Activated B cell treated with CpG ODN at 0.5 μM for 24 hours (primary cell): Measurements from ENCODE around the gene ABCA1. TPM values are rescaled to one million over a fixed set of nuclear protein-coding genes. Genes with fewer than 3 reads are reported as not detected.

Experiments
- ATAC-seq: fragments of 200-7000 bp; cut with Tn5 transposase; one replicate; pipeline ENCODE4 v1.10.0; 2021; ENCODE audit warnings: low read depth, mild to moderate bottlenecking, moderate library complexity
- CTCF ChIA-PET: fragments of 350-600 bp; sonication (Branson Sonifier 250); formaldehyde crosslinking; loops from one replicate; lab custom pipeline; 2021; ENCODE audit warnings: antibody characterized with exemption; lab: Charles Lee
- POLR2A ChIA-PET: fragments of 350-600 bp; sonication (Branson Sonifier 250); formaldehyde crosslinking; loops from one replicate; lab custom pipeline; 2021; ENCODE audit warnings: antibody characterized with exemption; lab: Charles Lee
- DNase-seq: peaks from one replicate; pipeline ENCODE4 v3.0.0; 2022
- H3K27ac Mint-ChIP-seq: one replicate; pipeline ENCODE4 v1.8.0; 2020; ENCODE audit warnings: mixed read lengths
- H3K27me3 Mint-ChIP-seq: one replicate; pipeline ENCODE4 v1.8.0; 2021; ENCODE audit warnings: mixed read lengths
- H3K36me3 Mint-ChIP-seq: one replicate; pipeline ENCODE4 v1.8.0; 2021; ENCODE audit warnings: low read depth, mixed read lengths
- H3K4me1 Mint-ChIP-seq: one replicate; pipeline ENCODE4 v1.8.0; 2021; ENCODE audit warnings: mixed read lengths
- H3K4me3 Mint-ChIP-seq: one replicate; pipeline ENCODE4 v1.8.0; 2020; ENCODE audit warnings: mild to moderate bottlenecking, mixed read lengths
- H3K9me3 Mint-ChIP-seq: one replicate; pipeline ENCODE4 v1.8.0; 2020; ENCODE audit warnings: mixed read lengths
- intact Hi-C: fragments of 100-400 bp; cut with micrococcal nuclease; formaldehyde crosslinking; loops from one replicate; pipeline ENCODE4 v1.15.1; 2024
- total RNA-seq: library from RNA; stranded (reverse); gene quantifications from 2 replicates; pipeline ENCODE4 v1.2.3, GENCODE V29; 2022
- TF ChIP-seq, protein P1 (sequence below): fragments of 200-600 bp; IDR thresholded peaks from one replicate; pipeline ENCODE4 v1.8.0; 2022; ENCODE audit warnings: antibody characterized with exemption, mild to moderate bottlenecking

ABCA1 gene
- total RNA-seq, 1 donor from 2014 or later = 2.3 TPM

- POLR2A ChIA-PET = interaction anchor here (3.6 to 7.0 kb wide), 2 partner anchors 13 to 18 kb away, joined by 29 to 83 read pairs; partner anchors contain the start of gene NIPSNAP3B
- Mint-ChIP-seq H3K27ac (peak overlapping the region; percentile 13), H3K36me3 (peaks cover 12% of the 10 kb centered on the region), H3K27me3 (no peaks in the 10 kb centered on the region), H3K4me3 (no peak overlapping the region), H3K9me3 (no peaks in the 10 kb centered on the region), H3K4me1 (peaks cover 36% of the 10 kb centered on the region)
- DNase-seq (no peak), ATAC-seq (no peak)
- intact Hi-C loops = loop anchor here (1.0 to 10.0 kb wide), 9 partner anchors 35 to 949 kb away; partner anchors contain the start of genes ABCA1, FKTN, FSD1L and TMEM38B
- CTCF ChIA-PET = interaction anchor here (0.8 to 1.8 kb wide), 2 partner anchors 570 to 1349 kb away, joined by 5 to 7 read pairs; no protein-coding TSS in a partner anchor
- TF ChIP-seq, protein P1, sequence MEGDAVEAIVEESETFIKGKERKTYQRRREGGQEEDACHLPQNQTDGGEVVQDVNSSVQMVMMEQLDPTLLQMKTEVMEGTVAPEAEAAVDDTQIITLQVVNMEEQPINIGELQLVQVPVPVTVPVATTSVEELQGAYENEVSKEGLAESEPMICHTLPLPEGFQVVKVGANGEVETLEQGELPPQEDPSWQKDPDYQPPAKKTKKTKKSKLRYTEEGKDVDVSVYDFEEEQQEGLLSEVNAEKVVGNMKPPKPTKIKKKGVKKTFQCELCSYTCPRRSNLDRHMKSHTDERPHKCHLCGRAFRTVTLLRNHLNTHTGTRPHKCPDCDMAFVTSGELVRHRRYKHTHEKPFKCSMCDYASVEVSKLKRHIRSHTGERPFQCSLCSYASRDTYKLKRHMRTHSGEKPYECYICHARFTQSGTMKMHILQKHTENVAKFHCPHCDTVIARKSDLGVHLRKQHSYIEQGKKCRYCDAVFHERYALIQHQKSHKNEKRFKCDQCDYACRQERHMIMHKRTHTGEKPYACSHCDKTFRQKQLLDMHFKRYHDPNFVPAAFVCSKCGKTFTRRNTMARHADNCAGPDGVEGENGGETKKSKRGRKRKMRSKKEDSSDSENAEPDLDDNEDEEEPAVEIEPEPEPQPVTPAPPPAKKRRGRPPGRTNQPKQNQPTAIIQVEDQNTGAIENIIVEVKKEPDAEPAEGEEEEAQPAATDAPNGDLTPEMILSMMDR = no peak
Observed at GRCh38 chr9:104745852-104746251, 182.1 kb downstream of the ABCA1 start.

DNA sequence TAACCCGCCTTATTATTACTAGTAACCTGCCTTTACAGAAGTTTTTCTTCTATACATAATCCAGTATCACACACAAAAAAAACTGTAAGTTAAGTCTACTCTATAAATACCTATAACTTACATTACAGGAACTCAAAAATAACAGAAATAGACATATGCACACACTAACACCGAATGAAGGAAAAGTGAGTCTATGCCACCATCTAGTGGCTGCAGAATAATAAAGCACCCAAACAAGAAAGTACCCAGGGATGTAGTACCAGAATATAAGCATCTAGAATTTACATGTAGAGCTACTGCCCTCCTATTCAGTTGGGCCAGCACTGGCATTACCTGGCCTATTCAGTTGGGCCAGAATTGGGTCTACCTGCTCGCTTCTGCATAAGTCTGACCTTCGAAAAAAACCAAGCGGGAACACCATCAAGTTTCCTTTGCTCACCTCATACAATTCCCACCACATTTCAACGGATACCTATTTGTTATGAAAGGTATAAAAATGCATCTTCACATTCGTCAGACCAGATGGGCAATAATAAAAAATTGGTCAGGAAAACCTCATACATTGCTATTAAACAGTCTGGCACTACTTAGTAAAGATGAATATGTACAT lies 184.5 kb downstream of the ABCA1 start:
- DNase-seq (no peak), ATAC-seq (peak; percentile 21)
- TF ChIP-seq, protein P1 = no peak
- intact Hi-C loops = loop anchor here (1.0 to 10.0 kb wide), 5 partner anchors 251 to 1345 kb away; no protein-coding TSS in a partner anchor
- Mint-ChIP-seq H3K36me3 (peaks cover 8% of the 10 kb centered on the region), H3K4me1 (peaks cover 30% of the 10 kb centered on the region), H3K4me3 (no peak overlapping the region), H3K27me3 (no peaks in the 10 kb centered on the region), H3K9me3 (no peaks in the 10 kb centered on the region), H3K27ac (peak overlapping the region; percentile 46)
- CTCF ChIA-PET = interaction anchor here (1.0 to 2.4 kb wide), 2 partner anchors 650 to 1346 kb away, joined by 3 to 6 read pairs; partner anchors contain the start of gene SMC2
- POLR2A ChIA-PET = no interaction called here

- TF ChIP-seq, protein P1 = no peak
- CTCF ChIA-PET = no interaction called here
- POLR2A ChIA-PET = no interaction called here
Observed at GRCh38 chr9:104740621-104741020, 187.3 kb downstream of the ABCA1 start.

GRCh38 chr9:104738452-104738851 lies 189.5 kb downstream of the ABCA1 start:
- TF ChIP-seq, protein P1 = no peak
- Mint-ChIP-seq H3K4me3 (no peak overlapping the region), H3K36me3 (no peaks in the 10 kb centered on the region), H3K27ac (no peak overlapping the region), H3K9me3 (no peaks in the 10 kb centered on the region), H3K27me3 (no peaks in the 10 kb centered on the region), H3K4me1 (peaks cover 21% of the 10 kb centered on the region)
- ATAC-seq (no peak), DNase-seq (no peak)
- intact Hi-C loops = no loop called here
- ChIA-PET POLR2A (no interaction called here), CTCF (no interaction called here)

More at GRCh38 chr9:104740621-104741020, 187.3 kb downstream of the ABCA1 start:
- H3K9me3 Mint-ChIP-seq = no peaks in the 10 kb centered on the region
- no peaks in the 10 kb centered on the region for H3K36me3 Mint-ChIP-seq
- no peaks in the 10 kb centered on the region for H3K27me3 Mint-ChIP-seq
- DNase-seq (no peak), ATAC-seq (no peak)
- intact Hi-C loops = loop anchor here (5.0 to 10.0 kb wide), 2 partner anchors 254 to 948 kb away; no protein-coding TSS in a partner anchor
- peak overlapping the region; percentile 54 for H3K27ac Mint-ChIP-seq
- H3K4me1 Mint-ChIP-seq = peaks cover 22% of the 10 kb centered on the region
- no peak overlapping the region for H3K4me3 Mint-ChIP-seq

Other genes starting within 250 kb of the ABCA1 start
- not detected in 2 replicates for gene OR13D1, start 233.6 kb downstream of the ABCA1 start, total RNA-seq
- 21.9 and 22.7 TPM in 2 replicates for gene NIPSNAP3A, start 180.5 kb downstream of the ABCA1 start, total RNA-seq
- gene NIPSNAP3B, start 164.0 kb downstream of the ABCA1 start, total RNA-seq = 15.3 and 17.4 TPM in 2 replicates